Midbrain (tissue), 1 donor: ENCODE results near the gene COL19A1.
"Not testable (repeated sequence)": the region's sequence is repeated elsewhere in the genome, so short reads cannot be mapped to it uniquely, and the experiment has no call there.

Experiments used
- DNase-seq: peaks from one replicate; lab custom pipeline; 2025; lab: John Stamatoyannopoulos, UW

The COL19A1 gene

DNA sequence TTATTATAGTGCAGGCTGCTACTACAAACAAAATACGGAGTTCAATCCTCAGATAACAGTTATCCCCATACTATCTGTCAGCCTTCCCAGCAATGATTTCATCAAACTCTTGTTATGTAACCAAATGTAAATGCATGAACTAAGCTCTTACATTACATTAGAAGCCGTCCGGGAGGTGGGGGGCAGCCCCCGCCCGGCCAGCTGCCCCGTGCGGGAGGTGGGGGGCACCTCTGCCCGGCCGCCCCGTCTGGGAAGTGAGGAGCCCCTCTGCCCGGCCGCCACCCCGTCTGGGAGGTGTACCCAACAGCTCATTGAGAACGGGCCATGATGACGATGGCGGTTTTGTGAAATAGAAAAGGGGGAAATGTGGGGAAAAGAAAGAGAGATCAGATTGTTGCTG is 99.6 kb downstream of the COL19A1 start:
- not testable (repeated sequence) for DNase-seq

DNA sequence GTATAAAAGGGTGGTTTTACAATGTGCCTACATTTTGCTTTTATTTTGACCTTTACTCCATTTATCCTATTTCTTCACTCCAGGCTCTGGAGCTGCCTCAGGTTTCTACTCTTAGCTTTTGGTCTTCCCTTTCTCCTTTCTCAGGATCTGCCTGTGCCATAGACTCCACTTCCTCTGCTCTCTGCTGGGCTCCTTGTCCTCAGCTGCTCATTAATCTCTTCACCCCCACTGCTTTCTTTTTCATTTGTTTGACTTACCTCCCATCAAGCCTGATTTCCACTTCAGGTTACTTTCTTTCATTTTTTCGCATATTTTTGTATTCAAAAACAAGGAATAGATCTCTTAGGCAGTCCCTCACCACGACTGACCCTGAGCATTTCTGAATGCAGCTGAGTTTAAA is 106.8 kb downstream of the COL19A1 start:
- DNase-seq = no peak

DNA sequence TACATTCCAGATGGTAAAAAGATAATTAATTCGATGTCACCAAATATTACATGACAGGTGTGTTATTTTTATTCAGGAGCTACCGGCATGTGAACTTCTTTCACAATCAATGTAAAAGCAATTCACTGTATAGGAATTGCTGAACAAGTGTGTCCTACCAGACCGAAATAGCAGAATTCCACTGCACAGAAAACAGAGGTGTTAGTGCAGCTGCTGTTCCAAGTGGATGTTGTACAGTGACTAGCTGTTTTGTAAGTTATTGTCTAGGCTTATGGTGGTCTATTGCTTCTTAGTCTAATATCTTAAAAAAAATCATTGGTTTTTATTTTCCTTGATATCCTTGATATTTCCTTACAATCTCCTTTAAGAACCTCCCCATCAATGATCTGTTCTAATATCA is 107.4 kb downstream of the COL19A1 start:
- DNase-seq = no peak

DNA sequence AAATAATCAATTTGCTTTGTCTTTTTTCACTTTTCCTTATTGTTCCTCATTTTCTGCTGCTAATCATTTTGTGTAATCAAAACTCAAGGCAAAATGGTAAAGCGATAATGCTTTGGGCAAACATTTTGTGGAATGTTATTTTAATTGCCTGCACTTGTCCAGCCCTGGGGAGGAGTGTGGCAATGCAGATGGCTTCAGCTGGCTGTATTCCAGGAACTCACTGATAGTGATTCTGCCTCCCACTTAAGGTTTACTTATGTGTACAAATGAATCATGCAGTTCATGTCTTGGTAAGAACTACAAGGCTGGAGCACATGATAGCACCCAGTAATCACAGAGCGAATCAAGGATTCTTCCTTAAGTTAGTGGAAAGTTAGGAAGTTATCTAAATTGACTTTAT is 107.8 kb downstream of the COL19A1 start:
- DNase-seq = no peak

DNA sequence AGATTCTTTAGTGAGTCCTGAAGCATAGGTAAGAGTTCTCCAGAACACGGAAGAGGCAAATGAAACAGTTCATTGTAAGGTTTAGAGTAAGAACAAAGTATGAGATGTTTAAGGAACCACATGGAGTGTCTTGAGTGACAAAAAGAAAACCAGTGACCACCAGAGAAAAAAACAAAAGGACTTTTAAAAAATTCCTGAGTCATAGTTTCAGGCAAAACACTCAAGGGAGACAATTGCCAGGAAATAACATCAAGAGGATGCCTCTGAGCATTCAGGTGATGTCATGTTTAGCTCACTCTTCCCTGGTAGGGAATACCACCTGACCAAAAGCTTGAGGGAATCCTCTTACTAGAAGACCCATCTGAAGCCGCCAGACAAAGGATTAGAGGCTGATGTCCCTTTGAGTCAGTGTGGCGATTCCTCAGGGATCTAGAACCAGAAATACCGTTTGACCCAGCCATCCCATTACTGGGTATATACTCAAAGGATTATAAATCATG is 110.3 kb downstream of the COL19A1 start:
- DNase-seq = no peak

DNA sequence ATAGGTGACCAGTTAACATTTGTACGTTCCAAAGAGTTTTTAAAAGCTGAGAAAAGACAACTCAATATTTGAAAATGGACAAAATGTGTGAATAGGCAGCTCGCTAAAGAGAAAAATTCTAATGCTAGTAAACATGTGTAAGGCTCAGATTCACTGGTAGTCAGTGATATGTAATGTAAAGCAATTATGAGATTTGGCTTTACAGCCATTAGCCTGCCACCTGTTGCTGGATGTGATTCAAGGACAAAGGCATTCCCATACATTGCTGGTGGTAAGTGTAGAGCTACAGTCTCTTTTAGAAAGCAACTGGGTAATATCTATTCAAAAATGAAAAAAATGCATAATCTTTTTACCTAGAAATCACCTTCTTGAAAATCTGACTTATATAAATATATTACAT is 114.3 kb downstream of the COL19A1 start:
- no peak for DNase-seq

DNA sequence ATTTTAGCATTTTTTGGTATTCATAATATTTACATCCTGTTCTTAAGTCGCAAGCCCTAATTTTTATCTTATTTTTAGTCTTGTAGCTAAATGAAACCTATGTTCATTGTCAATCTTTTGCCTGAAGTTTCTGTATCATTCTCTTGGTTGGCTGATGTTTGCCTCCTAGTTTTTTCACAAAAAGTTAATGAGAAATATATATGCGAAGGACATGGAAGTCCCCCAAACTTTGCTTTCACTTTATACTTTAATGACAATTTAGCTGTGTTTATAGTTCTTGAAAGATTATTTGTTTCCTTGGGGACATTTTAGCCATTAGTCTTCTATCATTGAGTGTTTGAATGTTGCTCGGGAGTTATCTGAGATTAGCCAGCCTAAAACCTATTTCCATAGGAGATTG is 118.2 kb downstream of the COL19A1 start:
- no peak for DNase-seq

DNA sequence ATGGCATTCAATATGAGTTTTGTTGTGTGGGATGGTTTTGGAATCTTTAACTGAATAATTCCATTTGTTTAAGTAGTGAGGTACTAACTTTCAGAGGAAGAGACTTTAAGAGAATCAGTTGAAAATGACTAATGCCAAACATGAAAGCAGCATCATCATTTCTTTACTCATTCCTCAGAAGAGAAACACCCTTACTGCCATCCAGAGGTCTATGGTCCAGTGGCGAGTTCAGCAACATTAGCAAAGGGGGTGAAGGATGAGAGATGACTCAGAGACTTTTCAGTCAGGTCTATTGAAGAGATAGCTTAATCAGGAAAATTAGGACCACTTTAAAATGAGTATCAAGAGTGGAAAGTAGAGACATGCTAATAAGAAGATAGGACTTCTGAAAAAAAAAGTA is 118.8 kb downstream of the COL19A1 start:
- no peak for DNase-seq

DNA sequence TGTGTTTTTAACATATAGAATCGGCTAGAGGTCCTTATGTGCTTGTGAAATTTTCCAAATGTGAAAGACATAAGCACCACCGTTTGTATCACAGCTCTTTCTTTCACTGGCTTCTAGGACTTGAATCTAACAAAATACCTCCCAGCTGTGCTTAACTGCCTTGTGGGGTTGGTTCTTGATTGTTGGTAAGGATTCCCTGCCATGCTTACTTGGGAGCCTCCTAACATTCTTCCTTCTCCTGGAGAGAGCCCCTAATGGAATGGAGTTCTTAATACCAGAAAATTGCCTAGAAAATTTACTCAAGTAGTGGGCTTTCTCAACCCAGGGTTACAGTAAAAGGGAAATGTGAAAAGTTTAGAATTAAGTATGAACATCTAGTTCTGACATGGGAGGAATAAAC is 121.2 kb downstream of the COL19A1 start:
- DNase-seq = no peak

DNA sequence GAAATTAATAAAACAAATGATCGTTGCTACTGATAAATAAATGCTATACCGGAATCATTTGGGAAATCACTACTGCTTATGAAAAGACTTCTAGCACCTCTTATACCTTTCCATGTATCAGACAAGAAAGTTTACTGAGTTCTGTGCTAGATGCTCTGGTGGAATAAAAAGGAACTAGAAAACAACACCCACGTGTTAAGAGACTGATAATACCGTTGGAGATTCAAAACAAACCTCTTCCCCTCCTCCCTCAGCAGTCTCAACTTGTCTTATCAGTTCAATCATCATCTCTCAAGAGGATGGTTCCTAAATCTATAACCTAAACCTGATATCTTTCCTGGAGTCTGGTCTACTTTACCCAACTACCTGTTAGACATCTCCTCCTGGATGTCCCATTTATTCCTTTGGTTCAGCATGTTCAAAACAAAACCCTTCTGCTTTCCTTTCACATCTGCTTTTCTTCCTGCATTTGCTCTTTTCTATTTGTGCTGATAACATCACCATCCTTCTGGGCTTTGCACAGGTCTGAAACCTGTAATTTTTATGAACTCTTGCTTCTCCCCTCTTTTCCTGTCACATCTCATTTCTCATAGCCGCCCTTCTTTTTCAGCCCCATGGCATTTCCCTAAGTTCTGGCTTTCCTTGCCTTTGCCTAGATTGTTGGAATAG is 122.2 kb downstream of the COL19A1 start:
- no peak for DNase-seq

DNA sequence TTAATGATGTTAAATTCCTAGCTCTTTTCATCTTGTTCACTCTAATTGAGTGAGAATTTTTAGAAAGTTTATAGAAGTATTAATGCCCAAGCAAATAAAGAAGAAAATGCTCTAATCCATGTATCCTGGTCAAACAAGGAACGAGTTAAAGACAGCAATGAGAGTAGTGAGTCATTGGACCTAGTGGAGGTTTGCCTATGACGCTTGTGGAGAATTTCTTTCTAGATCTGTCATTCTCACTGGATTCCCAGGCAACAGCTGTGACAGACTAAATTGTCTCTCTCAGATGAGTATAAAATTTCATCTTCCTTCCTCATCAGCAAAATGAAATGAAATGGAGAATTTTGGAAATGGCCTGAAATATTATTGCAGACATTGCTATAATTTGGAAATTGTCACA is 127.9 kb downstream of the COL19A1 start:
- DNase-seq = no peak

DNA sequence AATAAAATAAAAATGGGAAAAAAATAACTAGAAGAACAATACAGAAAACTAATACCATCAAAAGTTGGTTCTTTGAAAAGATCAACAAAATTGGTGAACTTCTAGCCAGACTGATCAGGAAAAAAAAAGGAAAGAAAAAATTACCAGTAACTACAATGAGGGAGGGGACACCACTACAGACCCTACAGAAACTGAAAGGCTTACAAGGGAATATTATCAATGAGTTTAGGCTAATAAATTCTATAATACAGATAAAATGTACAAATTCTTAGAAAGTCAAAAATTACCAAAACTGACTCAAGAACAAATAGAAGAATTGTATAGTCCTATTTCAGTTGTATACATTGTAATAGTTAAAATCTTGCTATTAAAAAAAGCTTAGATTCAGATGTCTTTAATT is 141.8 kb downstream of the COL19A1 start:
- DNase-seq = no peak

DNA sequence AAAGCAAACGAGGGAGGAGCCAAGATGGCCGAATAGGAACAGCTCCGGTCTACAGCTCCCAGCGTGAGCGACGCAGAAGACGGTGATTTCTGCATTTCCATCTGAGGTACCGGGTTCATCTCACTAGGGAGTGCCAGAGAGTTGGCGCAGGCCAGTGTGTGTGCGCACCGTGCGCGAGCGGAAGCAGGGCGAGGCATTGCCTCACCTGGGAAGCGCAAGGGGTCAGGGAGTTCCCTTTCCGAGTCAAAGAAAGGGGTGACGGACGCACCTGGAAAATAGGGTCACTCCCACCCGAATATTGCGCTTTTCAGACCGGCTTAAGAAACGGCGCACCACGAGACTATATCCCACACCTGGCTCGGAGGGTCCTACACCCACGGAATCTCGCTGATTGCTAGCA is 144.0 kb downstream of the COL19A1 start:
- not testable (repeated sequence) for DNase-seq

DNA sequence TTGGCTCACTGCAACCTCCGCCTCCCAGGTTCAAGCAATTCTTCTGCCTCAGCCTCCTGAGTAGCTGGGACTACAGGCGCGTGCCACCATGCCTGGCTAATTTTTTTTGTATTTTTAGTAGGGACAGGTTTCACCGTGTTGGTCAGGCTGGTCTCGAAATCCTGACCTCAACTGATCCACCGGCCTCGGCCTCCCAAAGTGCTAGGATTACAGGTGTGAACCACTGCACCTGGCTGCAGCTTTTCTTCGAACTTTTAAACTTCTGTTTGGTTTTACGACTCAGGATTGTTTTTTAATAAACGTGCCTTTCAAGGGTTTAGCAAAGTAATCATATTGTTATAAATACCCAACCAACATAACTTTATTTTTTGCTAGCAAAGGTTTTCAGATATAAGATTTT is 156.8 kb downstream of the COL19A1 start:
- not testable (repeated sequence) for DNase-seq

DNA sequence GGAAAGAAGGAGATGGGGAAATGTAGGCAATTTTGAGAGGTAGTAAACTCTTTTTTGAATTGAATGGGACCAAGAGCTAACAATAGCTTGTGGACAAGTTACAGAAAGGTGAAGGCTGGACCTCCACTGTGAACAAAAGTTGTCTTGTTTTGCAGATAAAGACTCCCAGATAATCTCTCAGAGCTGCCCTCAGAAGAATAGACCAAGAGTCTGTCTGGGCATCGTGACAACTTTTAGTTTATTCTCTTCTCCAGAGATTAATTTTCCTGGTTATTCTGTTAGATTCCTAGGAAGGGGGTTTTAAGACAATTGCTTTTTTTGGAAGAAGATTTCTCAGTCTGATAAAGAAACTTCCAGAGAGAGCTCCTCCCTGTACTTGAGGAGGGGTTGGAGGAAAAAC is 161.9 kb downstream of the COL19A1 start:
- no peak for DNase-seq

DNA sequence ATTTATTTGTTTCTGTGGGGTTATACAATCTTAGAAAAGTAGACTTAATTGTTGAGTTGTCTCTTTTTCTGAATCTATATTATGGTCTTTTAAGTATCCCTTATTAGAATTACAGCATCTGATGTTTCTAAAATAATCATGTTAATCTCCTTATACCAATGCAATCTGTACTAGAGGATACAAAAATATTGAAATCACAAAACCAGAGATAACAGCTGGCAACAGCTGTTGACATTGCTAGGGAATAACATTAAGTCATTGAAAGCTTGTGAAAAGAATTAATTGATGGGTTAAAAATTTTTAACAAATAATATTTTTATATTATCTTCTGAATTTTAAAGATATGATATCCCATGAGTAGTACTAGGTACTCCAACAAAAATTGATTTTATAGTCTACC is 162.6 kb downstream of the COL19A1 start:
- DNase-seq = no peak

DNA sequence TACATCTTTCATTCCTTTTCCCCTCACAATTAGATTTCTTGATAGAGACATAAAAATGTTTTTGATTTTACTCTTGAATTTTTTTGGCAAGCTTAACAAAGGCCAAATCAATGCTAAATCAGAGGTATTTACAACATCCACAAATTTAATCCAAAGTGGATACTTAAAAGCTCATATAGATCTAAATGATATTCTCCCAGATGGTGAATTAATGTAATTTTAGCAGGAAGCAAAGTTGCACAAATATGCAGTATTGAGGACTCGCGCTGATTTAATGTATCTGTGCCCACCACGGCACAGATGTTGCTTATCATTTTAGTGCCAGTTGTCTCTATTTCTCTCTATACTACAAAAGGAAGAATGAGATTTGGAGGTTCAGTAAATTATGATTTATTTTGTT is 167.4 kb downstream of the COL19A1 start:
- no peak for DNase-seq

DNA sequence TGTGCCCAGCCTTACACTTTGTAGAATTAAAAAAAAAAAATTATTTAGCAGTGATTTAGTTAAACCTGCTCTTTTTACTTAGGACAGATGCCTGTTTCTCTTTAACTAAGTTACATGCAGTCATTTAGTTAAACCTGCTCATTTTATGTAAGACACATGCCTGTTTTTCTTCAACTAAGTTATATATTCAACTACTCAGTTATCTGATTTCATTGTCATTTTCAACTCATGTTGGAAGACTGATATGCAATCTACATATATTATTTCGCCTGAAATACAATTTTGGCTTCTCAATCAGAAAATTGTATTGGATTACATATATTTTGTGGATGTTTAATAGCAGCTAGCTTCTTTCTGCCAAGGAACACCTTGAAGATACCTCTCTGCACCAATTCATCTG is 171.1 kb downstream of the COL19A1 start:
- DNase-seq = no peak

DNA sequence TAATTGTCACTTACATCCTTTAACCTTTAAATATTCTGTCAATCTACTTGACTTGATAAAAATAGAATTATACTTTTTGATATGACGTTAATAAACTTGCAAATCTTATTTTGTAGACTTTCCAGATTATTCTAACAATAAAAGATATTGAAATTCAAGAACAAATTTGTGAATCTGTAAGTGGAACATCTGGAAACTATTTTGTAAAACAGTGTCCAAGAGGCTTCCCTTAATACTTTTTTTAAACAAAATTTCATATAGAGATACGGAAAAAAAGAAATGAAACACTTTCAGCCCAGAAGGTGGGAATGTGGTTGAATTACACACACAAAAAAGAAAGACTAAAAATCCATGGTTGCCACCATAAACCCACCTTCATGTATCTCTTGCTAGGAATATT is 174.4 kb downstream of the COL19A1 start:
- DNase-seq = no peak

DNA sequence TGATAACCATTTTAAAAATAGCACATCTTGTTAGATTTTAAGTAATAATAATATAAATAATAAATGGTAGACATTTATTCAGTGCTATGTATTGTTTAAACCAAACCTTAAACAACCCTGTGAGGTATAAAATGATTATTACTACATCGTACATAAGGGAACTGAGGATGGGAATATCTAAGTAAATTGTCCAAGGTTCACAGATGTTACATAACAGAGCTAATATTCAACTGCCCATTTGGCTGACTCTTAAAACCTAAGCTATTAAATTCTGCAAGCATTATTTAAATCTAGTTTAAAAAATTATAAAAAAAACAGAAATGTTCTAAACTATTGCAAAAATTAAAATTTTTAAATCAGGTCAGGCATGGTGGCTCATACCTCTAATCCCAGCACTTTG is 175.1 kb downstream of the COL19A1 start:
- DNase-seq = no peak

DNA sequence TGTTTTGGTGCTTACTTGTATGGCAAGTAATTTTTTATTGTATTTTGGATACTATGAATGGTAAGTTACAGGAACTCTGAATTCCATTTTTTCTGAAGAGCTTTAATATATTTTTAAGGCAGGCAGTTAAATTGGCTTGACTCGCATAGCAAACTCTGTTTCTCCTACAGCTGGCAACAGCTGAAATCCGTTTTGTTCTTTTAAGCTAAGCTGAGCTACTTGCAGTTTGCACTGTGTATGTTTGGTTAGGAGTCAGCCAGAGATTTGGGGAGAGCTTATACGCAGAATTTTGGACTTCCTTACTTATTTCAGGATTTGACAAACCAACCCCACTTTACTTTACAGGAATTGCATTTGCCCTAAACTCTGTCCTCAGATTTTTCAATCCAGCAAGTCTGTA is 179.1 kb downstream of the COL19A1 start:
- DNase-seq = no peak

DNA sequence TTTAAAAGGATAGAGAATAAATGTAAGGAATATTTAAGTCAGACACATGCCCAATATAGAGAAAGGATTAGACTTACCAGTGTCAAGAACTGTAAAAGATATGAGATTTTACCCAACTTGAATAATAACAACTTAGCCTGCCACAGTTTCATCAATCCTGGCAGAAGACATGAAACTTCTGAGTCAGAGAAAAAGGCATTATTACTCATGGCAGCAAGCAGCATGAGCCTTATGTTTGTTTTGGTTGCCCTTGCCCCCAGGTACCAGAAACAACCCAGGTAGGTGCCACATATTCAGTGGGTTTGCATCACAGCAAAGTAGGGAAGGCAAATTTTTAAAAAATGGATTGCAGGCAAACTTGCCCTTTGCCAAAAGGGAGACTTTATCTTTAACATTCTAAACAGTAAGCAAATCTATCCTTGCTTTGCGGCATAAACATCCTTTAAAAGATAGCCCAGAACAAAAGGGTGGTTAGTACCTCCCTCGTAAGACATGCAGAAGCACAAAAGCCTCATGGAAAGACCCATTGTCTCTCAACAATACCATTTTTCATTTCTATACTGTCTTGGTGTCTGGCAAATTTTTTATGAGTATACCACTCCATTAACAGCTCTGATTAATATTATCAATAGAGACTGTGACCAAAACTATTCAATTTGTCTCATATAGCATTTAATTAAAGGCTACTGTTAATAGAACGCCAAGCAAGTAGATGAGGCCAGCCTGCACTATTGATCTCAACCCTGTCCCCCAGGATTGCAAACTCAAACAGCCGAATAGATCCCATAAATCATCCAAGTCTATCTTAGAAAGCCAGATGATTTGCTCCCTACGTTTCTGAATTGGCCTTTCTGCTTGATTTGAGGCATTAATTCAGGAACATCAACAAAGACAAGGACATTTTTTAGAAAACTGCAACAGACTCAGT is 185.1 kb downstream of the COL19A1 start:
- no peak for DNase-seq

DNA sequence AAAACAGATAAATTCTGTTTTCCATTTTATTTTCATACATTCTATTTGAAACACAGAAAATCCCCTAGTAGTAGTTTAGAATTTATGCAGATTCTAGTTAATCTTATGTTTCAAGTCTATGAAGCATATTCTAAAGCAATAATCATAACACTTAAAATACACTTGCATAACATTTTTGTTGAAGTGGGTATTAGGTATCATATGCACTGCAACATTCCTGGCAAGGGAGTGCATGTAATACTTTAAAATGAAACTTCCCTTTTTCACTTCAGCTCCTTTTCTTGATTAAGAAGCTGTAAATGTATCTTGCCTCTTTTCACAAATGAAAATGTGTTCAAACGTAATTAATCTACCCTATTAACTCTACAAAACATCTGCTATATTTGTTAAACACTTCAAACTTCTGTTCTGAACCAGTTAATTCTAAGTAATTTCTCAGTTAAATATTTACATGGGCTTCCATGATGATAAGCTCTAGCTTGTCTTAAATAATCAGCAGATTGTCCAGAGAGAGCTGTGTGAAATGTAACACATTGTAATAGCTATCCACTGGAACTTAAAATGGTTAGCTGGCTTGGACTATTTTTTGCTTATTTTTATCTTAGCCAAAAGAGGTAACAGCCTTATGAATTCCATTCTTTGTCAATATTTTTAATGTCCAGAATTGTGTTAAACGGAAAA is 192.8 kb downstream of the COL19A1 start:
- DNase-seq = no peak
